Measurements from ENCODE around the gene ALKBH5.

Gene ALKBH5

GRCh38 chr17:18166894-18167293 lies 16.7 kb upstream of the ALKBH5 start:
- no peak overlapping the region for H3K23ac ChIP-seq (ENCODE audit: low read length)
- no peak overlapping the region for H3K4ac ChIP-seq (ENCODE audit: low read depth, low read length)
- H2BK15ac ChIP-seq (replicated peaks; ENCODE audit: low read depth) = no peak overlapping the region
- H3K18ac ChIP-seq (ENCODE audit: low read length) = no peak overlapping the region
- no peak overlapping the region for H2BK120ac ChIP-seq (ENCODE audit: low read depth, low read length)
- H3K27me3 ChIP-seq (ENCODE audit: insufficient read depth, low read length, poor library complexity) = no peaks in the 10 kb centered on the region
- no peak overlapping the region for H2AK5ac ChIP-seq (ENCODE audit: low read length)
- no peaks in the 10 kb centered on the region for H3K4me1 ChIP-seq (ENCODE audit: control insufficient read depth, low read depth, low read length)
- no peak overlapping the region for H4K8ac ChIP-seq (ENCODE audit: low read depth, low read length)
- H3K56ac ChIP-seq (ENCODE audit: low read length) = no peak overlapping the region
- no peak overlapping the region for H3K4me3 ChIP-seq (ENCODE audit: low read length)
- no peaks in the 10 kb centered on the region for H3K79me2 ChIP-seq (ENCODE audit: control insufficient read depth, insufficient read depth, low read length)
- no peaks in the 10 kb centered on the region for H3K36me3 ChIP-seq (ENCODE audit: control insufficient read depth, insufficient read depth, low read length)
- no peak overlapping the region for H3K27ac ChIP-seq (ENCODE audit: low read depth, low read length)
- H4K5ac ChIP-seq (ENCODE audit: low read length) = no peak overlapping the region
- no peaks in the 10 kb centered on the region for H3K79me1 ChIP-seq (ENCODE audit: low read length)
- no peak overlapping the region for H3K4me2 ChIP-seq (ENCODE audit: low read length)
- no CpG with 5 or more reads among the region's 5 CpGs for WGBS (ENCODE audit: extremely low coverage, insufficient coverage, low lambda C conversion rate)
- no peak for DNase-seq
- no peak overlapping the region for H3K9ac ChIP-seq (ENCODE audit: low read length)
- H2BK5ac ChIP-seq (ENCODE audit: low read length) = no peak overlapping the region

- no peak overlapping the region for H3K27ac ChIP-seq (ENCODE audit: low read depth, low read length)
- H2BK5ac ChIP-seq (ENCODE audit: low read length) = no peak overlapping the region
- no peaks in the 10 kb centered on the region for H3K27me3 ChIP-seq (ENCODE audit: insufficient read depth, low read length, poor library complexity)
- no peak overlapping the region for H2AK5ac ChIP-seq (ENCODE audit: low read length)
- H2BK15ac ChIP-seq (replicated peaks; ENCODE audit: low read depth) = no peak overlapping the region
- H3K23ac ChIP-seq (ENCODE audit: low read length) = no peak overlapping the region
- H3K56ac ChIP-seq (ENCODE audit: low read length) = no peak overlapping the region
- H3K4me1 ChIP-seq (ENCODE audit: control insufficient read depth, low read depth, low read length) = no peaks in the 10 kb centered on the region
- no CpG with 5 or more reads among the region's 10 CpGs for WGBS (ENCODE audit: extremely low coverage, insufficient coverage, low lambda C conversion rate)
- no peak overlapping the region for H3K4ac ChIP-seq (ENCODE audit: low read depth, low read length)
- no peaks in the 10 kb centered on the region for H3K36me3 ChIP-seq (ENCODE audit: control insufficient read depth, insufficient read depth, low read length)
- H3K18ac ChIP-seq (ENCODE audit: low read length) = no peak overlapping the region
- H3K79me2 ChIP-seq (ENCODE audit: control insufficient read depth, insufficient read depth, low read length) = no peaks in the 10 kb centered on the region
- H3K79me1 ChIP-seq (ENCODE audit: low read length) = no peaks in the 10 kb centered on the region
- DNase-seq = no peak
- no peak overlapping the region for H4K5ac ChIP-seq (ENCODE audit: low read length)
- H3K4me2 ChIP-seq (ENCODE audit: low read length) = no peak overlapping the region
- H3K9ac ChIP-seq (ENCODE audit: low read length) = no peak overlapping the region
- no peak overlapping the region for H3K4me3 ChIP-seq (ENCODE audit: low read length)
- H4K8ac ChIP-seq (ENCODE audit: low read depth, low read length) = no peak overlapping the region
- H2BK120ac ChIP-seq (ENCODE audit: low read depth, low read length) = no peak overlapping the region
These were observed 16.2 kb upstream of the ALKBH5 start for GRCh38 chr17:18167421-18167820.

GRCh38 chr17:18172531-18173278 lies 10.9 kb upstream of the ALKBH5 start:
- Histone ChIP-seq H2BK5ac (ENCODE audit: low read length) (no peak overlapping the region), H3K9ac (ENCODE audit: low read length) (no peak overlapping the region), H3K4ac (ENCODE audit: low read depth, low read length) (no peak overlapping the region), H3K18ac (ENCODE audit: low read length) (no peak overlapping the region), H3K79me1 (ENCODE audit: low read length) (no peaks in the 10 kb centered on the region), H2AK5ac (ENCODE audit: low read length) (no peak overlapping the region), H4K5ac (ENCODE audit: low read length) (no peak overlapping the region), H3K23ac (ENCODE audit: low read length) (no peak overlapping the region), H3K4me1 (ENCODE audit: control insufficient read depth, low read depth, low read length) (no peaks in the 10 kb centered on the region), H2BK15ac (replicated peaks; ENCODE audit: low read depth) (no peak overlapping the region), H3K36me3 (ENCODE audit: control insufficient read depth, insufficient read depth, low read length) (no peaks in the 10 kb centered on the region), H4K8ac (ENCODE audit: low read depth, low read length) (no peak overlapping the region), H3K4me2 (ENCODE audit: low read length) (no peak overlapping the region), H2BK120ac (ENCODE audit: low read depth, low read length) (no peak overlapping the region), H3K27ac (ENCODE audit: low read depth, low read length) (no peak overlapping the region), H3K79me2 (ENCODE audit: control insufficient read depth, insufficient read depth, low read length) (no peaks in the 10 kb centered on the region), H3K4me3 (ENCODE audit: low read length) (no peak overlapping the region), H3K56ac (ENCODE audit: low read length) (no peak overlapping the region), H3K27me3 (ENCODE audit: insufficient read depth, low read length, poor library complexity) (no peaks in the 10 kb centered on the region)
- WGBS (ENCODE audit: extremely low coverage, insufficient coverage, low lambda C conversion rate) = no CpG with 5 or more reads among the region's 3 CpGs
- no peak for DNase-seq

GRCh38 chr17:18173740-18174139 lies 9.9 kb upstream of the ALKBH5 start:
- Histone ChIP-seq H3K4me2 (ENCODE audit: low read length) (no peak overlapping the region), H4K5ac (ENCODE audit: low read length) (no peak overlapping the region), H3K18ac (ENCODE audit: low read length) (no peak overlapping the region), H4K8ac (ENCODE audit: low read depth, low read length) (no peak overlapping the region), H2BK15ac (replicated peaks; ENCODE audit: low read depth) (no peak overlapping the region), H3K79me1 (ENCODE audit: low read length) (no peaks in the 10 kb centered on the region), H3K9ac (ENCODE audit: low read length) (no peak overlapping the region), H3K4ac (ENCODE audit: low read depth, low read length) (no peak overlapping the region), H3K4me1 (ENCODE audit: control insufficient read depth, low read depth, low read length) (no peaks in the 10 kb centered on the region), H3K27ac (ENCODE audit: low read depth, low read length) (no peak overlapping the region), H2AK5ac (ENCODE audit: low read length) (no peak overlapping the region), H3K79me2 (ENCODE audit: control insufficient read depth, insufficient read depth, low read length) (no peaks in the 10 kb centered on the region), H3K56ac (ENCODE audit: low read length) (no peak overlapping the region), H3K23ac (ENCODE audit: low read length) (no peak overlapping the region), H3K36me3 (ENCODE audit: control insufficient read depth, insufficient read depth, low read length) (no peaks in the 10 kb centered on the region), H2BK5ac (ENCODE audit: low read length) (no peak overlapping the region), H3K4me3 (ENCODE audit: low read length) (no peak overlapping the region), H3K27me3 (ENCODE audit: insufficient read depth, low read length, poor library complexity) (no peaks in the 10 kb centered on the region), H2BK120ac (ENCODE audit: low read depth, low read length) (no peak overlapping the region)
- no peak for DNase-seq
- WGBS (ENCODE audit: extremely low coverage, insufficient coverage, low lambda C conversion rate) = no CpG with 5 or more reads among the region's 14 CpGs

- H2BK15ac ChIP-seq (replicated peaks; ENCODE audit: low read depth) = no peak overlapping the region
- WGBS (ENCODE audit: extremely low coverage, insufficient coverage, low lambda C conversion rate) = no CpG with 5 or more reads among the region's 7 CpGs
- H4K8ac ChIP-seq (ENCODE audit: low read depth, low read length) = no peak overlapping the region
- H3K27ac ChIP-seq (ENCODE audit: low read depth, low read length) = no peak overlapping the region
- no peak overlapping the region for H3K4ac ChIP-seq (ENCODE audit: low read depth, low read length)
- H3K79me2 ChIP-seq (ENCODE audit: control insufficient read depth, insufficient read depth, low read length) = no peaks in the 10 kb centered on the region
- no peaks in the 10 kb centered on the region for H3K4me1 ChIP-seq (ENCODE audit: control insufficient read depth, low read depth, low read length)
- no peak overlapping the region for H3K56ac ChIP-seq (ENCODE audit: low read length)
- no peaks in the 10 kb centered on the region for H3K36me3 ChIP-seq (ENCODE audit: control insufficient read depth, insufficient read depth, low read length)
- no peak overlapping the region for H3K23ac ChIP-seq (ENCODE audit: low read length)
- no peak for DNase-seq
- H2BK5ac ChIP-seq (ENCODE audit: low read length) = no peak overlapping the region
- H2BK120ac ChIP-seq (ENCODE audit: low read depth, low read length) = no peak overlapping the region
- H3K27me3 ChIP-seq (ENCODE audit: insufficient read depth, low read length, poor library complexity) = no peaks in the 10 kb centered on the region
- no peak overlapping the region for H3K4me3 ChIP-seq (ENCODE audit: low read length)
- no peak overlapping the region for H4K5ac ChIP-seq (ENCODE audit: low read length)
- H3K18ac ChIP-seq (ENCODE audit: low read length) = no peak overlapping the region
- H3K9ac ChIP-seq (ENCODE audit: low read length) = no peak overlapping the region
- no peak overlapping the region for H3K4me2 ChIP-seq (ENCODE audit: low read length)
- H3K79me1 ChIP-seq (ENCODE audit: low read length) = no peaks in the 10 kb centered on the region
- H2AK5ac ChIP-seq (ENCODE audit: low read length) = no peak overlapping the region
These were observed 7.5 kb upstream of the ALKBH5 start for GRCh38 chr17:18176176-18176575.

GRCh38 chr17:18177133-18177532 lies 6.5 kb upstream of the ALKBH5 start:
- Histone ChIP-seq H3K18ac (ENCODE audit: low read length) (no peak overlapping the region), H2AK5ac (ENCODE audit: low read length) (no peak overlapping the region), H2BK120ac (ENCODE audit: low read depth, low read length) (no peak overlapping the region), H3K36me3 (ENCODE audit: control insufficient read depth, insufficient read depth, low read length) (no peaks in the 10 kb centered on the region), H3K4me1 (ENCODE audit: control insufficient read depth, low read depth, low read length) (peaks cover 2% of the 10 kb centered on the region), H3K4ac (ENCODE audit: low read depth, low read length) (no peak overlapping the region), H2BK15ac (replicated peaks; ENCODE audit: low read depth) (no peak overlapping the region), H3K4me3 (ENCODE audit: low read length) (no peak overlapping the region), H4K5ac (ENCODE audit: low read length) (no peak overlapping the region), H3K79me1 (ENCODE audit: low read length) (no peaks in the 10 kb centered on the region), H4K8ac (ENCODE audit: low read depth, low read length) (no peak overlapping the region), H3K27me3 (ENCODE audit: insufficient read depth, low read length, poor library complexity) (no peaks in the 10 kb centered on the region), H2BK5ac (ENCODE audit: low read length) (no peak overlapping the region), H3K23ac (ENCODE audit: low read length) (no peak overlapping the region), H3K56ac (ENCODE audit: low read length) (no peak overlapping the region), H3K9ac (ENCODE audit: low read length) (no peak overlapping the region), H3K79me2 (ENCODE audit: control insufficient read depth, insufficient read depth, low read length) (no peaks in the 10 kb centered on the region), H3K4me2 (ENCODE audit: low read length) (no peak overlapping the region), H3K27ac (ENCODE audit: low read depth, low read length) (no peak overlapping the region)
- DNase-seq = no peak
